GM12878 (cell line): ENCODE data around the gene CCDC85B. TPM values are rescaled to one million over a fixed set of nuclear protein-coding genes. Genes with fewer than 3 reads are reported as not detected.
A peak's percentile ranks its signal among the peaks of the same experiment; 100 is the strongest.

ENCODE experiments used
- ASH2L ChIP-seq: fragments of 300-600, 200-600 bp; sonication (generic); IDR thresholded peaks from 2 replicates; pipeline ENCODE4 v1.6.1; 2017; ENCODE audit warnings: low read depth, mild to moderate bottlenecking, borderline replicate concordance
- ATF7 ChIP-seq: fragments of 450-650 bp; IDR thresholded peaks from 2 replicates; pipeline ENCODE4 v1.6.1; 2016; ENCODE audit warnings: low read depth, mild to moderate bottlenecking
- CHD2 ChIP-seq: IDR thresholded peaks from 2 replicates; pipeline ENCODE4 v1.6.1; 2011; ENCODE audit warnings: low read depth, low read length, improper control_type of control experiment, borderline replicate concordance
- EGR1 ChIP-seq, 2 experiments: IDR thresholded peaks; 1 replicate in 1 of 2; 2 replicates in 1 of 2; pipeline ENCODE4 v1.6.1; 2011 to 2012; ENCODE audit warnings: low read depth in 2 of 2, low read length in 2 of 2, borderline replicate concordance in 1 of 2, mild to moderate bottlenecking in 1 of 2, moderate library complexity in 1 of 2
- EP300 ChIP-seq, 2 experiments: fragments of 150-350 bp in 1 of 2; IDR thresholded peaks; 2 replicates each; pipeline ENCODE4 v1.6.1; 2011 to 2012; ENCODE audit warnings: low read depth in 2 of 2, low read length in 2 of 2, borderline replicate concordance in 1 of 2, improper control_type of control experiment in 1 of 2, inconsistent platforms in 1 of 2; ENCODE audit not compliant: control insufficient read depth in 1 of 2
- ESRRA ChIP-seq: IDR thresholded peaks from 2 replicates; pipeline ENCODE4 v1.6.1; 2012; ENCODE audit warnings: mild to moderate bottlenecking, low read length, improper control_type of control experiment
- IRF5 ChIP-seq: fragments of 450-650 bp; IDR thresholded peaks from 2 replicates; pipeline ENCODE4 v1.6.1; 2017; ENCODE audit warnings: borderline replicate concordance
- JUND ChIP-seq: IDR thresholded peaks from 2 replicates; pipeline ENCODE4 v1.6.1; 2012; ENCODE audit warnings: low read depth, mild to moderate bottlenecking, low read length, improper control_type of control experiment, moderate library complexity
- KLF5 ChIP-seq: fragments of 450-650 bp; IDR thresholded peaks from 2 replicates; pipeline ENCODE4 v1.6.1; 2014; ENCODE audit warnings: mild to moderate bottlenecking; ENCODE audit not compliant: partially characterized antibody
- MYB ChIP-seq: fragments of 150-350 bp; IDR thresholded peaks from 2 replicates; pipeline ENCODE4 v1.6.1; 2014; ENCODE audit warnings: mild to moderate bottlenecking, low read depth, low read length, borderline replicate concordance
- NKRF ChIP-seq: fragments of 450-650 bp; conservative IDR thresholded peaks from 2 replicates; pipeline ENCODE4 v1.6.1; 2017; ENCODE audit warnings: mild to moderate bottlenecking, moderate library complexity
- RB1 ChIP-seq: fragments of 450-650 bp; formaldehyde crosslinking; IDR thresholded peaks from 2 replicates; pipeline ENCODE4 v1.6.1; 2017; ENCODE audit warnings: mild to moderate bottlenecking, borderline replicate concordance
- RBBP5 ChIP-seq: fragments of 200-600 bp; sonication (generic); conservative IDR thresholded peaks from 2 replicates; pipeline ENCODE4 v1.6.1; 2016
- SIN3A ChIP-seq: IDR thresholded peaks from 2 replicates; pipeline ENCODE4 v1.6.1; 2012; ENCODE audit warnings: low read depth, low read length, improper control_type of control experiment
- SMAD5 ChIP-seq: IDR thresholded peaks from 2 replicates; pipeline ENCODE4 v1.6.1; 2016; ENCODE audit warnings: antibody characterized with exemption, low read depth
- SPI1 ChIP-seq: IDR thresholded peaks from 2 replicates; pipeline ENCODE4 v1.6.1; 2011; ENCODE audit warnings: low read depth, mild to moderate bottlenecking, low read length, moderate library complexity, borderline replicate concordance; ENCODE audit not compliant: insufficient read depth
- YBX1 ChIP-seq: fragments of 450-650 bp; IDR thresholded peaks from 2 replicates; pipeline ENCODE4 v1.6.1; 2016; ENCODE audit warnings: antibody characterized with exemption
- ZNF274 ChIP-seq: IDR thresholded peaks from one replicate; pipeline ENCODE4 v1.8.0; 2011; ENCODE audit not compliant: insufficient read length, insufficient read depth
- ZNF384 ChIP-seq: IDR thresholded peaks from 2 replicates; pipeline ENCODE4 v1.6.1; 2012; ENCODE audit warnings: low read depth, mild to moderate bottlenecking, low read length, improper control_type of control experiment, borderline replicate concordance
- ZSCAN29 ChIP-seq: fragments of 450-650 bp; IDR thresholded peaks from 2 replicates; pipeline ENCODE4 v1.6.1; 2017; ENCODE audit warnings: mild to moderate bottlenecking, moderate library complexity
- polyA plus RNA-seq, 11 experiments: library from polyadenylated mRNA; depleted of rRNA in 4 of 11; unstranded in 6 of 11; stranded (reverse) in 5 of 11; fragments of >200 nt; fragmentation: Nextera tagmentation in 4 of 11; fragmentation: Illumina TruSeq in 1 of 11; extraction: Ambion mirVana in 4 of 11; extraction: Trizol in 1 of 11; gene quantifications; 1 replicate in 1 of 11; 2 replicates in 10 of 11; pipeline versions ENCODE4 v1.2.1 to v1.2.3, GENCODE V29; 2011 to 2016; ENCODE audit warnings: inconsistent platforms in 2 of 11, missing spikeins in 2 of 11, low read depth in 1 of 11
- total RNA-seq, 4 experiments: library from RNA; depleted of rRNA in 3 of 4; stranded (reverse); fragments of >200 nt in 3 of 4; fragmentation: Illumina TruSeq in 1 of 4; extraction: Trizol in 1 of 4; gene quantifications; 2 replicates each; pipeline versions ENCODE4 v1.2.1 to v1.2.3, GENCODE V29; 2013 to 2021
- TF ChIP-seq, protein P1 (sequence below): fragments of 450-650 bp; formaldehyde crosslinking; IDR thresholded peaks from 2 replicates; pipeline ENCODE4 v1.4.0; 2022; ENCODE audit warnings: mild to moderate bottlenecking, moderate library complexity
- TF ChIP-seq, protein P2 (sequence below): IDR thresholded peaks from 2 replicates; pipeline ENCODE4 v1.6.1; 2012; ENCODE audit warnings: low read depth, low read length, improper control_type of control experiment

Gene CCDC85B
- total and polyA plus RNA-seq, 10 of the 15 experiments (the other 5 are each of a cell fraction or from before 2014, with no cell fraction given), result 0.32 to 114 (median 49.5) TPM

DNA sequence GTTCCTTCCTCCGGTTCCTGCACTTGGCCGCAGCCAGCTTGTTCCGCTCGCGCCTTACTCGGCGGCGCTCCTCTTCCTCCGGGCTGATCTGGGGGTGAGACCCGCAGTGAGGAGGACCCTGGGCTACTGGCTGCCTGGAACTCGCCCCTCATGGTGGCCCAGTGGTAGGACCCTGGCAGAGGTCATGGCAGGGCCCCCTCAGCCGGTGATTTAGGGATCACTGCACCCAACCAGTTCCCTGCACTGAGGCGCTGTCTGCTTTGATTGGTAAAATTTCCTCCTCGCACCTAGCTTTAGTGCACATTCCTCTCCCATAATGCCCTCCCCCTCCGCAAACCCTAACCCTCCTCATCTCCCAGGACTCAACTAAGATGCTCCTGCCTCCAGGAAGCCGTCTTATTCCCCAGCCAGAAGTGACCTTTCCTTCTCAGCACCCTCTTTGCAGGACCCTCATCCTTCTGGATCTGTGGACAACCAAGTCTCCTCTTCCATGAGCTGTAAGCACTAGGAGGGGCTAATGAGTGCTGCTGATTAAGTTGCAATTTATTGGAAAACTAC is 3.6 kb downstream of the CCDC85B start (continued):
- TF ChIP-seq, protein P1, sequence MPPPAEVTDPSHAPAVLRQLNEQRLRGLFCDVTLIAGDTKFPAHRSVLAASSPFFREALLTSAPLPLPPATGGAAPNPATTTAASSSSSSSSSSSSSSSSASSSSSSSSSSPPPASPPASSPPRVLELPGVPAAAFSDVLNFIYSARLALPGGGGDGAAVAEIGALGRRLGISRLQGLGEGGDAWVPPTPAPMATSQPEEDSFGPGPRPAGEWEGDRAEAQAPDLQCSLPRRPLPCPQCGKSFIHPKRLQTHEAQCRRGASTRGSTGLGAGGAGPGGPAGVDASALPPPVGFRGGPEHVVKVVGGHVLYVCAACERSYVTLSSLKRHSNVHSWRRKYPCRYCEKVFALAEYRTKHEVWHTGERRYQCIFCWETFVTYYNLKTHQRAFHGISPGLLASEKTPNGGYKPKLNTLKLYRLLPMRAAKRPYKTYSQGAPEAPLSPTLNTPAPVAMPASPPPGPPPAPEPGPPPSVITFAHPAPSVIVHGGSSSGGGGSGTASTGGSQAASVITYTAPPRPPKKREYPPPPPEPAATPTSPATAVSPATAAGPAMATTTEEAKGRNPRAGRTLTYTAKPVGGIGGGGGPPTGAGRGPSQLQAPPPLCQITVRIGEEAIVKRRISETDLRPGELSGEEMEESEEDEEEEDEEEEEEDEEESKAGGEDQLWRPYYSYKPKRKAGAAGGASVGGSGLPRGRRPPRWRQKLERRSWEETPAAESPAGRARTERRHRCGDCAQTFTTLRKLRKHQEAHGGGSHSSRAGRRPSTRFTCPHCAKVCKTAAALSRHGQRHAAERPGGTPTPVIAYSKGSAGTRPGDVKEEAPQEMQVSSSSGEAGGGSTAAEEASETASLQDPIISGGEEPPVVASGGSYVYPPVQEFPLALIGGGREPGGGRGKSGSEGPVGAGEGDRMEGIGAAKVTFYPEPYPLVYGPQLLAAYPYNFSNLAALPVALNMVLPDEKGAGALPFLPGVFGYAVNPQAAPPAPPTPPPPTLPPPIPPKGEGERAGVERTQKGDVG (CRISPR knock-in tag), result no peak
- TF ChIP-seq IRF5, result no peak
- no peak for TF ChIP-seq YBX1
- no peak for TF ChIP-seq SMAD5
- TF ChIP-seq JUND, result no peak
- no peak for TF ChIP-seq ZNF384
- TF ChIP-seq RB1, result no peak; the same call in 1 of the 2 replicates
- TF ChIP-seq SPI1, result peak; percentile 60; the same call in 1 of the 2 replicates
- no peak for TF ChIP-seq MYB
- TF ChIP-seq ASH2L, result no peak
- TF ChIP-seq NKRF, result no peak; the same call in 1 of the 2 replicates
- no peak for TF ChIP-seq ESRRA
- TF ChIP-seq ZNF274, result no peak
- no peak for TF ChIP-seq KLF5
- no peak for TF ChIP-seq SIN3A
- TF ChIP-seq CHD2, result no peak
- no peak for TF ChIP-seq EGR1 (IDR thresholded peaks at IDR 0.05; ENCODE audit: borderline replicate concordance in 1 of 2, low read depth in 2 of 2, low read length in 2 of 2)
- TF ChIP-seq EP300 (IDR thresholded peaks at IDR 0.05; ENCODE audit: borderline replicate concordance in 1 of 2, control insufficient read depth in 1 of 2, low read depth in 2 of 2, low read length in 2 of 2), result no peak
- TF ChIP-seq, protein P2, sequence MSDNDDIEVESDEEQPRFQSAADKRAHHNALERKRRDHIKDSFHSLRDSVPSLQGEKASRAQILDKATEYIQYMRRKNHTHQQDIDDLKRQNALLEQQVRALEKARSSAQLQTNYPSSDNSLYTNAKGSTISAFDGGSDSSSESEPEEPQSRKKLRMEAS, result no peak
- no peak for TF ChIP-seq ZSCAN29
- TF ChIP-seq ATF7, result peak; percentile 22; the same call in 1 of the 2 replicates
- TF ChIP-seq RBBP5, result no peak
